Neural progenitor cell (in vitro differentiated cells): ENCODE data around the gene PLA2G2E.

Source experiments
- EZH2 ChIP-seq: fragments of 200-600 bp; sonication (generic); IDR thresholded peaks from 2 replicates; pipeline ENCODE4 v1.6.1; 2017; ENCODE audit warnings: antibody characterized with exemption, mild to moderate bottlenecking, moderate library complexity
- EZH2phosphoT487 ChIP-seq: fragments of 200-600 bp; sonication (generic); IDR thresholded peaks from 2 replicates; pipeline ENCODE4 v1.6.1; 2017; ENCODE audit warnings: antibody characterized with exemption
- TF ChIP-seq, protein P1 (sequence below): fragments of 200-600 bp; sonication (generic); IDR thresholded peaks from 2 replicates; pipeline ENCODE4 v1.5.1; 2017; ENCODE audit warnings: antibody characterized with exemption, mild to moderate bottlenecking

DNA sequence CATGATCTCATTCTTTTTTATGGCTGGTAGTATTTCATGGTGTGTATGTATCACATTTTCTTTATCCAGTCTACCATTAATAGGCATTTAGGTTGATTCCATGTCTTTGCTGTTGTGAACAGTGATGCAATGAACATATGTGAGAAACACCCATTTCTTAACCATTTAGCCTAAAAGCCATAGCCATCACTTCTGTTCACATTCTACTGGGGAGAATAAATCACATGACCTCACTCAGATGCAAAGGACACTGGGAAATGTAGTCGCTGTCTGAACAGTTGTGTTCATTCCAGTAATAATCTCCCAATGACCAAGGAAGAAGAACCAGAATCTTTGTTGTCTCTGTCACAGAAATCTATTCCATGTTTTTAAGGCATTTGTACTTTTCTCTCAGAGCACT is 15.1 kb upstream of the PLA2G2E start:
- TF ChIP-seq, protein P1, sequence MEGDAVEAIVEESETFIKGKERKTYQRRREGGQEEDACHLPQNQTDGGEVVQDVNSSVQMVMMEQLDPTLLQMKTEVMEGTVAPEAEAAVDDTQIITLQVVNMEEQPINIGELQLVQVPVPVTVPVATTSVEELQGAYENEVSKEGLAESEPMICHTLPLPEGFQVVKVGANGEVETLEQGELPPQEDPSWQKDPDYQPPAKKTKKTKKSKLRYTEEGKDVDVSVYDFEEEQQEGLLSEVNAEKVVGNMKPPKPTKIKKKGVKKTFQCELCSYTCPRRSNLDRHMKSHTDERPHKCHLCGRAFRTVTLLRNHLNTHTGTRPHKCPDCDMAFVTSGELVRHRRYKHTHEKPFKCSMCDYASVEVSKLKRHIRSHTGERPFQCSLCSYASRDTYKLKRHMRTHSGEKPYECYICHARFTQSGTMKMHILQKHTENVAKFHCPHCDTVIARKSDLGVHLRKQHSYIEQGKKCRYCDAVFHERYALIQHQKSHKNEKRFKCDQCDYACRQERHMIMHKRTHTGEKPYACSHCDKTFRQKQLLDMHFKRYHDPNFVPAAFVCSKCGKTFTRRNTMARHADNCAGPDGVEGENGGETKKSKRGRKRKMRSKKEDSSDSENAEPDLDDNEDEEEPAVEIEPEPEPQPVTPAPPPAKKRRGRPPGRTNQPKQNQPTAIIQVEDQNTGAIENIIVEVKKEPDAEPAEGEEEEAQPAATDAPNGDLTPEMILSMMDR: no peak
- TF ChIP-seq EZH2phosphoT487 (no peak), EZH2 (no peak)
